NT2/D1 (cell line): Measurements from ENCODE around the gene GRIK2.

ENCODE experiments used
- SUZ12 ChIP-seq: IDR thresholded peaks from 2 replicates; pipeline ENCODE4 v1.6.1; 2011; ENCODE audit not compliant: insufficient read length, insufficient read depth; ENCODE audit errors: extremely low read depth
- YY1 ChIP-seq: IDR thresholded peaks from 2 replicates; pipeline ENCODE4 v1.6.1; 2011; ENCODE audit not compliant: insufficient read length, insufficient read depth
- ZNF274 ChIP-seq: IDR thresholded peaks from 2 replicates; pipeline ENCODE4 v1.6.1; 2011; ENCODE audit warnings: mild to moderate bottlenecking, low read depth, low read length

DNA sequence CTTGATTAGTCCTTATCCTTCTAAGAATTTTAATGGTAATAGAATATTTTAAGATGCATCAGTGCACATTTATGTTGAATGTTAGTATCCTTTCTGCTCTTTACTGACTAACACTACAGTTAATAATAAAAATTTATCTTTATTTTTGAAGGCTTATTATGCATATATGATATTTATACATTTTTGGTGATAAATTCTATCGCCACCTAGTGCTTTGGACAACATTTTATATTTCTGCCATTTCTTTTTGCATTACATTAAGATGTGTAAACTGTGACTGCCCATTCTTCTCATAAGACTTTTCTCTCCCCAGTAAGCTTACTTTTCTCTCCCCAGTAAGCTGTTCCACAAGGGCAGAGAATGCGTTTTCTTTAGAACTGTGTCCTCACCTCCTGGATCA lies 252.3 kb downstream of the GRIK2 start:
- no peak for TF ChIP-seq ZNF274
- TF ChIP-seq YY1: no peak
- no peak for TF ChIP-seq SUZ12
